Gastroesophageal sphincter (tissue), 3 donors: ENCODE results near the gene CARMIL3.
"Not testable (repeated sequence)": the region's sequence is repeated elsewhere in the genome, so short reads cannot be mapped to it uniquely, and the experiment has no call there.

Experiments used
- EP300 ChIP-seq: sonication (generic); formaldehyde crosslinking; IDR thresholded peaks from one replicate; pipeline ENCODE4 v1.6.1; 2017; ENCODE audit warnings: antibody characterized with exemption, mild to moderate bottlenecking
- POLR2A ChIP-seq, 2 donors: fragments of 450-650 bp; IDR thresholded peaks; one replicate each; pipeline ENCODE4 v1.6.1; 2017; ENCODE audit warnings: antibody characterized with exemption in 2 of 2, mild to moderate bottlenecking in 2 of 2, moderate library complexity in 1 of 2
- POLR2AphosphoS5 ChIP-seq: sonication (generic); formaldehyde crosslinking; IDR thresholded peaks from one replicate; pipeline ENCODE4 v1.6.1; 2017; ENCODE audit warnings: antibody characterized with exemption
- TF ChIP-seq, protein P1 (sequence below), 4 experiments: fragments of 200-600 bp in 2 of 4; fragments of 450-650 bp in 2 of 4; sonication (generic) in 1 of 4; IDR thresholded peaks; one replicate each; pipeline ENCODE4 v1.5.1; 2017 to 2019; ENCODE audit warnings: antibody characterized with exemption in 4 of 4, mild to moderate bottlenecking in 2 of 4, moderate library complexity in 2 of 4

GRCh38 chr14:24031331-24031730 is 20.5 kb upstream of the CARMIL3 start:
- TF ChIP-seq, protein P1, sequence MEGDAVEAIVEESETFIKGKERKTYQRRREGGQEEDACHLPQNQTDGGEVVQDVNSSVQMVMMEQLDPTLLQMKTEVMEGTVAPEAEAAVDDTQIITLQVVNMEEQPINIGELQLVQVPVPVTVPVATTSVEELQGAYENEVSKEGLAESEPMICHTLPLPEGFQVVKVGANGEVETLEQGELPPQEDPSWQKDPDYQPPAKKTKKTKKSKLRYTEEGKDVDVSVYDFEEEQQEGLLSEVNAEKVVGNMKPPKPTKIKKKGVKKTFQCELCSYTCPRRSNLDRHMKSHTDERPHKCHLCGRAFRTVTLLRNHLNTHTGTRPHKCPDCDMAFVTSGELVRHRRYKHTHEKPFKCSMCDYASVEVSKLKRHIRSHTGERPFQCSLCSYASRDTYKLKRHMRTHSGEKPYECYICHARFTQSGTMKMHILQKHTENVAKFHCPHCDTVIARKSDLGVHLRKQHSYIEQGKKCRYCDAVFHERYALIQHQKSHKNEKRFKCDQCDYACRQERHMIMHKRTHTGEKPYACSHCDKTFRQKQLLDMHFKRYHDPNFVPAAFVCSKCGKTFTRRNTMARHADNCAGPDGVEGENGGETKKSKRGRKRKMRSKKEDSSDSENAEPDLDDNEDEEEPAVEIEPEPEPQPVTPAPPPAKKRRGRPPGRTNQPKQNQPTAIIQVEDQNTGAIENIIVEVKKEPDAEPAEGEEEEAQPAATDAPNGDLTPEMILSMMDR (IDR thresholded peaks at IDR 0.05): not testable (repeated sequence)
- not testable (repeated sequence) for TF ChIP-seq POLR2A (IDR thresholded peaks at IDR 0.05); EP300; POLR2AphosphoS5
